ENCODE data around the gene TPRN. TPM values are rescaled to one million over a fixed set of nuclear protein-coding genes. Genes with fewer than 3 reads are reported as not detected.

TPRN gene
- total and polyA plus RNA-seq, 8 donors = 6.7 to 21.7 (median 11.1) TPM

- H3K27ac ChIP-seq = no peak overlapping the region
- H3K27me3 ChIP-seq = peaks cover 0 to 5% of the 10 kb centered on the region in 2 donors
- H3K36me3 ChIP-seq = peaks cover 0 to 17% of the 10 kb centered on the region in 2 donors
- ATAC-seq (no peak), DNase-seq (no peak)
- intact Hi-C loops (cut with DNase I) = no loop called here
- TF ChIP-seq CTCF (IDR thresholded peaks at IDR 0.05) = no peak
- H3K4me3 ChIP-seq = no peak overlapping the region
- no peaks in the 10 kb centered on the region for H3K9me3 ChIP-seq
- peaks cover 12 to 42% of the 10 kb centered on the region in 2 donors for H3K4me1 ChIP-seq
Observed at GRCh38 chr9:137195525-137196220, 4.9 kb downstream of the TPRN start.

GRCh38 chr9:137194909-137195308, 5.6 kb downstream of the TPRN start:
- TF ChIP-seq CTCF (IDR thresholded peaks at IDR 0.05) = no peak
- Histone ChIP-seq H3K4me1 (peaks cover 17 to 50% of the 10 kb centered on the region in 2 donors), H3K9me3 (no peaks in the 10 kb centered on the region), H3K27ac (no peak overlapping the region), H3K36me3 (peaks cover 0 to 25% of the 10 kb centered on the region in 2 donors), H3K4me3 (no peak overlapping the region), H3K27me3 (peaks cover 0 to 5% of the 10 kb centered on the region in 2 donors)
- DNase-seq = no peak
- intact Hi-C loops (cut with DNase I) = no loop called here
- ATAC-seq = no peak

GRCh38 chr9:137194388-137194787, 6.2 kb downstream of the TPRN start:
- intact Hi-C loops (cut with DNase I) = no loop called here
- peaks cover 19 to 50% of the 10 kb centered on the region in 2 donors for H3K4me1 ChIP-seq
- H3K27ac ChIP-seq = no peak overlapping the region
- DNase-seq (no peak), ATAC-seq (no peak)
- peaks cover 0 to under 1% of the 10 kb centered on the region in 2 donors for H3K27me3 ChIP-seq
- no peaks in the 10 kb centered on the region for H3K9me3 ChIP-seq
- H3K4me3 ChIP-seq = no peak overlapping the region
- peaks cover 0 to 27% of the 10 kb centered on the region in 2 donors for H3K36me3 ChIP-seq
- TF ChIP-seq CTCF (IDR thresholded peaks at IDR 0.05) = no peak

GRCh38 chr9:137193771-137194170, 6.8 kb downstream of the TPRN start:
- H3K9me3 ChIP-seq = no peaks in the 10 kb centered on the region
- no peaks in the 10 kb centered on the region for H3K27me3 ChIP-seq
- peaks cover 17 to 48% of the 10 kb centered on the region in 2 donors for H3K4me1 ChIP-seq
- DNase-seq = no peak
- TF ChIP-seq CTCF (IDR thresholded peaks at IDR 0.05) = no peak
- H3K36me3 ChIP-seq = peaks cover 0 to 27% of the 10 kb centered on the region in 2 donors
- no peak overlapping the region for H3K27ac ChIP-seq
- H3K4me3 ChIP-seq = no peak overlapping the region
- intact Hi-C loops (cut with DNase I) = no loop called here
- ATAC-seq = no peak

GRCh38 chr9:137192859-137193258, 7.7 kb downstream of the TPRN start:
- Histone ChIP-seq H3K4me3 (no peak overlapping the region), H3K4me1 (peaks cover 14 to 41% of the 10 kb centered on the region in 2 donors), H3K9me3 (no peaks in the 10 kb centered on the region), H3K36me3 (peaks cover 0 to 27% of the 10 kb centered on the region in 2 donors), H3K27me3 (no peaks in the 10 kb centered on the region), H3K27ac (no peak overlapping the region)
- no peak for TF ChIP-seq CTCF (IDR thresholded peaks at IDR 0.05)
- DNase-seq (no peak), ATAC-seq (no peak)
- intact Hi-C loops (cut with DNase I) = no loop called here
